ENCODE data around the gene PANX2. TPM values are rescaled to one million over a fixed set of nuclear protein-coding genes. Genes with fewer than 3 reads are reported as not detected.

PANX2 gene
- total and polyA plus RNA-seq, 9 of the 15 experiments (the other 6 are each of a cell fraction or from before 2014, with no cell fraction given) = 0.01 to 3.9 (median 0.67) TPM; not detected in 1

GRCh38 chr22:50139843-50140415, 30.6 kb upstream of the PANX2 start (continued):
- TF ChIP-seq ARNT (IDR thresholded peaks at IDR 0.05) (no peak), JUN (IDR thresholded peaks at IDR 0.05; ENCODE audit: borderline replicate concordance, low read depth, low read length) (no peak), JUN (CRISPR knock-in tag; IDR thresholded peaks at IDR 0.05; ENCODE audit: borderline replicate concordance) (no peak), E2F5 (CRISPR knock-in tag; IDR thresholded peaks at IDR 0.05) (no peak), NONO (IDR thresholded peaks at IDR 0.05; ENCODE audit: low read depth in 2 of 2, low read length in 1 of 2) (no peak), POLR2B (IDR thresholded peaks at IDR 0.05; ENCODE audit: low read depth, partially characterized antibody) (no peak), CSDE1 (IDR thresholded peaks at IDR 0.05) (no peak), PHB (CRISPR knock-in tag; IDR thresholded peaks at IDR 0.05) (no peak), THRAP3 (IDR thresholded peaks at IDR 0.05; ENCODE audit: borderline replicate concordance) (no peak), ETS2 (tag; IDR thresholded peaks at IDR 0.05; ENCODE audit: borderline replicate concordance, poor library complexity, severe bottlenecking) (no peak), HBP1 (CRISPR knock-in tag; IDR thresholded peaks at IDR 0.05) (no peak), ZNF217 (CRISPR knock-in tag; IDR thresholded peaks at IDR 0.05) (no peak), ETV6 (IDR thresholded peaks at IDR 0.05; ENCODE audit: borderline replicate concordance in 1 of 2, low read depth in 2 of 2, low read length in 1 of 2) (no peak), ETV6 (CRISPR knock-in tag; IDR thresholded peaks at IDR 0.05; ENCODE audit: borderline replicate concordance) (no peak), ZZZ3 (IDR thresholded peaks at IDR 0.05) (no peak), BRCA1 (IDR thresholded peaks at IDR 0.05) (no peak), BRCA1 (CRISPR knock-in tag; IDR thresholded peaks at IDR 0.05) (no peak), HNRNPLL (IDR thresholded peaks at IDR 0.05; ENCODE audit: low read depth, low read length, poor library complexity, severe bottlenecking) (no peak), CHAMP1 (IDR thresholded peaks at IDR 0.05) (no peak)
- TF ChIP-seq, protein P1, sequence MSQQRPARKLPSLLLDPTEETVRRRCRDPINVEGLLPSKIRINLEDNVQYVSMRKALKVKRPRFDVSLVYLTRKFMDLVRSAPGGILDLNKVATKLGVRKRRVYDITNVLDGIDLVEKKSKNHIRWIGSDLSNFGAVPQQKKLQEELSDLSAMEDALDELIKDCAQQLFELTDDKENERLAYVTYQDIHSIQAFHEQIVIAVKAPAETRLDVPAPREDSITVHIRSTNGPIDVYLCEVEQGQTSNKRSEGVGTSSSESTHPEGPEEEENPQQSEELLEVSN (IDR thresholded peaks at IDR 0.05; ENCODE audit: borderline replicate concordance in 1 of 2, extremely low read depth in 1 of 2, insufficient read depth in 1 of 2, insufficient read length in 1 of 2, low read depth in 1 of 2, low read length in 1 of 2, poor library complexity in 1 of 2, severe bottlenecking in 1 of 2) = no peak
- TF ChIP-seq, protein P2, sequence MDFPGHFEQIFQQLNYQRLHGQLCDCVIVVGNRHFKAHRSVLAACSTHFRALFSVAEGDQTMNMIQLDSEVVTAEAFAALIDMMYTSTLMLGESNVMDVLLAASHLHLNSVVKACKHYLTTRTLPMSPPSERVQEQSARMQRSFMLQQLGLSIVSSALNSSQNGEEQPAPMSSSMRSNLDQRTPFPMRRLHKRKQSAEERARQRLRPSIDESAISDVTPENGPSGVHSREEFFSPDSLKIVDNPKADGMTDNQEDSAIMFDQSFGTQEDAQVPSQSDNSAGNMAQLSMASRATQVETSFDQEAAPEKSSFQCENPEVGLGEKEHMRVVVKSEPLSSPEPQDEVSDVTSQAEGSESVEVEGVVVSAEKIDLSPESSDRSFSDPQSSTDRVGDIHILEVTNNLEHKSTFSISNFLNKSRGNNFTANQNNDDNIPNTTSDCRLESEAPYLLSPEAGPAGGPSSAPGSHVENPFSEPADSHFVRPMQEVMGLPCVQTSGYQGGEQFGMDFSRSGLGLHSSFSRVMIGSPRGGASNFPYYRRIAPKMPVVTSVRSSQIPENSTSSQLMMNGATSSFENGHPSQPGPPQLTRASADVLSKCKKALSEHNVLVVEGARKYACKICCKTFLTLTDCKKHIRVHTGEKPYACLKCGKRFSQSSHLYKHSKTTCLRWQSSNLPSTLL (IDR thresholded peaks at IDR 0.05) = no peak
